ENCODE results near the gene SMYD3.
"Not testable (repeated sequence)": the region's sequence is repeated elsewhere in the genome, so short reads cannot be mapped to it uniquely, and the experiment has no call there.

SMYD3 gene

GRCh38 chr1:245952383-245953026 is 554.6 kb downstream of the SMYD3 start:
- no peak for DNase-seq (ENCODE audit: low spot score)

- no peak for DNase-seq (ENCODE audit: low spot score)
Observed at GRCh38 chr1:245948786-245949185, 558.3 kb downstream of the SMYD3 start.

DNA sequence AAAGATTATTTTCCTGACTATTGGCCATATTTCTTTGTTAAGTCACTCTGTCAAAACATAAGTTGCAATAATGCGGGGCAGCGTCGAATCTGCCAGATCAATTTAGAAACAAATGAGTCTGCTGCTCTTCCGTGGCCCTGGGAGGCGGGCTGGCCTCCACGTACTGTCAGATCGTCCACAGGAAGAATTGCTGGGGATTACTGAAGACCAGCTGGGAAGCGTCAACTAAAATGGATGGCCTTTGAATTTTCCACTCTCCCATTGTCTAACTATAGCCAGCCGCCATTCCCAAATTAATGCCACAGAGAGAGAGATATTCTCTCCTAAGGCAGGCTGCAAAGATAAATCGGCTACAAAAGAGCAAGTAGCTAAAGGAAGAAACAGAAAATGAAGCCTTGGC is 560.2 kb downstream of the SMYD3 start:
- no peak for DNase-seq (ENCODE audit: low spot score)

- not testable (repeated sequence) for DNase-seq (ENCODE audit: low spot score)
Observed at GRCh38 chr1:245945136-245945535, 561.9 kb downstream of the SMYD3 start.

DNA sequence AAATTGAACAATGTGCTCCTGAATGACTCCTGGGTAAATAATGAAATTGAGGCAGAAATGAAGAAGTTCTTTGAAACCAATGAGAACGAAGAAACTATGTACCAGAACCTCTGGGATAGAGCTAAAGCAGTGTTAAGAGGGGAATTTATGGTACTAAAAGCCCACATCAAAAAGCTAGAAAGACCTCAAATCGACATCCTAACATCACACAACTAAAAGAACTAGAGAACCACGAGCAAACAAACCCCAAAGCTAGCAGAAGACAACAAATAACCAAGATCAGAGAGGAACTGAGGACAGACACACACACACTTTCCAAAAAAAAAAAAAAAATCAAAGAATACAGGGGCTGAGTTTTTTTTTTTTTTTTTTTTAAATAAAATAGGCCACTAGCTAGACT is 564.2 kb downstream of the SMYD3 start:
- DNase-seq (ENCODE audit: low spot score) = no peak

DNA sequence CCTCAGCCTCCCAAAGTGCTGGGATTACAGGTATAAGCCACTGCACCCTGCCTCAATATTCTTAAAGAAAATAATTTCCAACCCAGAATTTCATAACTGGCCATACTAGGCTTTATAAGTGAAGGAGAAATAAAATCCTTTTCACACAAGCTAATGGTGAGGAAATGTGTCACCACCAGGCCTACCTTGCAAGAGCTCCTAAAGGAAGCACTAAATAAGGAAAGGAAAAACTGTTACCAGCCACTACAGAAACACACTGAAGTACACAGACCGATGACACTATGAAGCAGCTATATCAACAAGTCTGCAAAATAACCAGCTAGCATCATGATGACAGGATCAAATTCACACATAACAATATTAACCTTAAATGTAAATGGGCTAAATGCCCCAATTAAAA is 565.3 kb downstream of the SMYD3 start:
- DNase-seq (ENCODE audit: low spot score) = not testable (repeated sequence)

DNA sequence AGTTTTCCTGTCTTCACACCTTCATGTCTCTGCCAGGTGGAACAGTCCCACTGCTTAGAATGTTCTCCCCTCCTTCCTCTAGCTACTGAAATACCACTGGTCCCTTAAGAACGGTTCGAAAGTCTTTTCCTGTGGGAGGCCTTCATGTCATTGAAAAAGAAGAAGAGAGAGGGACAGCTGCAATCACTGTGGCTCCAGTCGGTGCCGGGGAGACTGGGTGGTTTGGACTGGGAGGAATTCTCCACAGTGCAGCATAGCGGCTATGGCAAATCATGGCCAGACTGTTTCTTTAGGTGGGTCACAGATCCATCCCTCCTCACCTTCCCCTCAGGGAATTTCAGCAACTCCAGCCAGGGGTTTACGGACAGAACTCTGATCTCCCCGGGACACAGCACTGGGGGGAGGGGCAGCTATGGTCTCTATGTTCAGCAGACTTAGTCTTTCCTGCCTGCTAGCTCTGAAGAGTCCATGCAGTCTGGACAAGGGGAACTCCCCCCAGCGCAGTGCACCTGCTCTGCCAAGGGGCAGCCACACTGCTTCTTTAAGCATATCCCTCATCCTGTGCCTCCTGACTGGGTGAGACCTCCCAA is 567.2 kb downstream of the SMYD3 start:
- DNase-seq (ENCODE audit: low spot score) = no peak

DNA sequence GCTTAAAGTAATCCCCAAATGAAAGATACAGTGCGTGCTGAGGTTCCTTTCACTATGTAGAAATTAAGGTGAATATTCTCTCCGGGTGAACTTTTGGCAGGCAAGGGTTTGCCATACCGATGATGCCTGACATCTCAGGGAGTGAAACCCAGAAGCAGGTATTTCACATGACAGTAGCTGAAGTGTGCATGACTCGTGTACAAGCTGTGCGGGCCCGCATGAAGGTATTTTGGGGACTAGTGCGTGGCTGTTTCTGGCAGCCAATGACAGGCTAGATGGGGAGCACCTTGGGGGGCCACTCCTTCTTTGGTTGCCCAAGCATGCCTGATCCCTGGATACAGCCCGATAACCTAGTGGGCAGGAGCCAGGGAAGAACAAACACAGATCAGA is 569.0 kb downstream of the SMYD3 start:
- DNase-seq (ENCODE audit: low spot score) = no peak

GRCh38 chr1:245937316-245938045 is 569.6 kb downstream of the SMYD3 start:
- DNase-seq (ENCODE audit: low spot score) = no peak

GRCh38 chr1:245934409-245934808 is 572.7 kb downstream of the SMYD3 start:
- no peak for DNase-seq (ENCODE audit: low spot score)

DNA sequence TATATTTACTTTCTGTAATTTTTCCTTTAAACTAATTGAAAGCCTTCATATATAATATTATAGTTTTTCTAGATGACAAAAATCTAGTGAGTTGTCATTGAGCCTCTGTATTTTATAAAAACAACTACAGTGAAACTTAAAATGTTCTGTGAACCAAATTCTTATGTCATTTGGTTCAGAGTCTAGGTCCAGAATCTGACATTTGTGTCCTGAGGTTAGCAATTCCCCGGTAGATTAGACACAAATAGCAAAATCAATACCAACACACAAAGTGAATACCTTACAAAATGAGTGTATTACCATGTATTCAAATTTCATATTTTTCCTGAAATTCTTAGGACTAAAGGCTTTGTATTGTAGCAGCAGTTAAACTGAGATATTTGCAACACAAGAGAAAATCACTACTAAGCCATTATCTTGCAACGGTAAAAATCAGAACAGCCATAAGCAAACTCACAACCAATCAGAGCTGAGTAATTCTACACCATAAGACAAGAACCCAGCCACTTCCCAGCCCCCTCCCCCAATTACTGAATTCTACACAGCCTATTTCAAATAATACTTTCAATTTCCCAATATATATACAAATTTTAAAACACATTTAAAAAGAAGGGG is 573.5 kb downstream of the SMYD3 start:
- DNase-seq (ENCODE audit: low spot score) = no peak

GRCh38 chr1:245932302-245932972 is 574.6 kb downstream of the SMYD3 start:
- DNase-seq (ENCODE audit: low spot score) = no peak

GRCh38 chr1:245931450-245931849 is 575.6 kb downstream of the SMYD3 start:
- no peak for DNase-seq (ENCODE audit: low spot score)

- no peak for DNase-seq (ENCODE audit: low spot score)
Observed at GRCh38 chr1:245929224-245929623, 577.9 kb downstream of the SMYD3 start.

GRCh38 chr1:245926888-245927287 is 580.2 kb downstream of the SMYD3 start:
- no peak for DNase-seq (ENCODE audit: low spot score)

GRCh38 chr1:245923215-245923614 is 583.9 kb downstream of the SMYD3 start:
- no peak for DNase-seq (ENCODE audit: low spot score)

GRCh38 chr1:245921417-245921816 is 585.7 kb downstream of the SMYD3 start:
- DNase-seq (ENCODE audit: low spot score) = no peak

GRCh38 chr1:245917403-245917802 is 589.7 kb downstream of the SMYD3 start:
- no peak for DNase-seq (ENCODE audit: low spot score)

- no peak for DNase-seq (ENCODE audit: low spot score)
Observed at GRCh38 chr1:245915841-245916240, 591.2 kb downstream of the SMYD3 start.

- DNase-seq (ENCODE audit: low spot score) = no peak
Observed at GRCh38 chr1:245915406-245915805, 591.7 kb downstream of the SMYD3 start.

DNA sequence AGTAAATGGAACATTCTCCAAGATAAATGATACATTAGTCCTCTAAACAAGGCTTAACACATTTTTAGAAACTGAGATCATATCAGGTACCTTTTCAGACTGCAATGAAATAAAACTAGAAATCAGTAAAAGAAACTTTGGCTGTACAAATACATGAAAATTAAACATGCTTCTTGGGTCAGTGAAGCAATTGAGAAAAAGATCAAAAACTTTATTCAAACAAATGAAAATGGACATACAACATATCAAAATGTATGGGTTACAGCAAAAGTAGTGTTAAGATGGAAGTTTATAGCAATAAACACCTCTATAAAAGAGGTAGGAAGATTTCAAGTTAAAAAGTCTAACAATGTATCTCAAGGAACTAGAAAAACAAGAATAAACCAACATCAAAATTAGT is 598.5 kb downstream of the SMYD3 start:
- DNase-seq (ENCODE audit: low spot score) = no peak

DNA sequence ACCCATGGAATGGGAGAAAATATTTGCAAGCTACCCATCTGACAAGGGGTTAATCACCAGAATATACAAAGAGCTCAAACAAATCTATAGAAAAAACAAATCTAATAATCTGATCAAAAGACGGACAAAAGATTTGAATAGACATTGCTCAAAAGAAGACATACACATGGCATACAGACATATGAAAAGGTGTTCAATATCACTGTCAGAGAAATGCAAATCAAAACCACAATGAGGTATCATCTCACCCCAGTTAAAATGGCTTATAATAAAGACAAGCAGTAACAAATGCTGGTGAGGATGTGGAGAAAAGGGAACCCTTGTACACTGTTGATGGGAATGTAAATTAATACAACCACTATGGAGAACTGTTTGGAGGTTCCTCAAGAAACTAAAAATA is 600.9 kb downstream of the SMYD3 start:
- DNase-seq (ENCODE audit: low spot score) = no peak

DNA sequence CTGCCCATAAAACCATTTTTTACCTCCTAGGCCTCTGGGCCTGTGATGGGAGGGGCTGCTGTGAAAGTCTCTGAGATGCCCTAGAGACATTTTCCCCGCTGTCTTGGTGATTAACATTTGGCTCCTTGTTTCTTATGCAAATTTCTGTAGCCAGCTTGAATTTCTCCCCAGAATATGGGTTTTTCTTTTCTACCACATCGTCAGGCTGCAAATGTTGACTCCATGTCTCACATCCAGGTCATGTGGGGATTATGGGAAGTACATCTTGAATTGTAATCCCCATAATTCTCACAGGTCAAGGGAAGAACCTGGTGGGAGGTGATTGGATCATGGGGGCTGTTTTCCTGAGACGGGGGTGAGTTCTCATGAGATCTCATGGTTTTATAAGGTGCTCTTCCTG is 603.2 kb downstream of the SMYD3 start:
- no peak for DNase-seq (ENCODE audit: low spot score)

All from AG20443 (cell line).